ENCODE results near the gene NUP205. TPM values are rescaled to one million over a fixed set of nuclear protein-coding genes. Genes with fewer than 3 reads are reported as not detected.

The NUP205 gene
- polyA plus RNA-seq, 1 donor from 2014 or later = 32.3 TPM

DNA sequence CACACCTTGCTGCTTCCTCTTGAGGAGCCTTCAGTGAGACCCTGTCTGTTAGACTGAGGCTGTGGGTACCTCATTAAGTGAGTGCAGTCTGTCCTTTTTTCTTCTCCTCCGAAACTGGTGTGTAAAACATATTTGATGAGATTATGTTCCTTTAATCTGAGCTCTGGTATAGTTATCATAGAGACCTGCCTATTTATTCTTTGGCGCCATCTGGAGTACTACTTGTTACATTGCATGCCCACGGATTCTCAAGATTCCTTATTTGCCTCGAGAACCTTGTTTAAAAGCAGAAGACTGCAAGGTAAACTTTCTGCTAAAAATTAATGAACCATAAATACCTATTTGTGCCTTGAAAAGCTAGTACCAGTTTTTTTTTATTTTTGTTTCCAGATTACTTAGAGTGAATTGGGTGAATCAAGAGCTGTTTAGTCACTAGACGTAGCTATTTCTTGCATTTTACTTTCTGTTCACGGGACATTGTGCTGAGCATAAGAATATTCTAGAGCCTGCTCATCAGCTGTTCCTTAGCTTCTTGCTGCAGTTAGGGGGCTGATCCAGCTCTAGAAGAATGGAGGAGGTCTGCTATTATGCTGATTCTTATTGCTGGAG, 87.7 kb downstream of the NUP205 start:
- no peaks in the 10 kb centered on the region for H3K27me3 ChIP-seq (ENCODE audit: insufficient read depth, low read depth, low read length)
- H3K36me3 ChIP-seq (ENCODE audit: insufficient read depth, low read length) = no peaks in the 10 kb centered on the region
- no peaks in the 10 kb centered on the region for H3K79me2 ChIP-seq (replicated peaks; ENCODE audit: insufficient read depth, low read length)
- no peaks in the 10 kb centered on the region for H3F3A ChIP-seq (ENCODE audit: insufficient read depth, low read length, poor library complexity, severe bottlenecking)
- no peak overlapping the region for H2AFZ ChIP-seq (ENCODE audit: low read depth, low read length)
- TF ChIP-seq MXI1 (conservative IDR thresholded peaks at IDR 0.05; ENCODE audit: poor library complexity, severe bottlenecking) (no peak), CTCF (IDR thresholded peaks at IDR 0.05; ENCODE audit: poor library complexity, severe bottlenecking) (peak; percentile 83), EP300 (conservative IDR thresholded peaks at IDR 0.05; ENCODE audit: poor library complexity, severe bottlenecking) (no peak), TAF1 (IDR thresholded peaks at IDR 0.05; ENCODE audit: low read depth) (no peak), SMC3 (conservative IDR thresholded peaks at IDR 0.05; ENCODE audit: poor library complexity) (peak; percentile 84), EZH2 (IDR thresholded peaks at IDR 0.05; ENCODE audit: borderline replicate concordance, insufficient read depth, low read length, poor library complexity, severe bottlenecking) (no peak), POLR2AphosphoS5 (IDR thresholded peaks at IDR 0.05) (no peak), RAD21 (conservative IDR thresholded peaks at IDR 0.05) (peak; percentile 76)
- TF ChIP-seq, protein P1, sequence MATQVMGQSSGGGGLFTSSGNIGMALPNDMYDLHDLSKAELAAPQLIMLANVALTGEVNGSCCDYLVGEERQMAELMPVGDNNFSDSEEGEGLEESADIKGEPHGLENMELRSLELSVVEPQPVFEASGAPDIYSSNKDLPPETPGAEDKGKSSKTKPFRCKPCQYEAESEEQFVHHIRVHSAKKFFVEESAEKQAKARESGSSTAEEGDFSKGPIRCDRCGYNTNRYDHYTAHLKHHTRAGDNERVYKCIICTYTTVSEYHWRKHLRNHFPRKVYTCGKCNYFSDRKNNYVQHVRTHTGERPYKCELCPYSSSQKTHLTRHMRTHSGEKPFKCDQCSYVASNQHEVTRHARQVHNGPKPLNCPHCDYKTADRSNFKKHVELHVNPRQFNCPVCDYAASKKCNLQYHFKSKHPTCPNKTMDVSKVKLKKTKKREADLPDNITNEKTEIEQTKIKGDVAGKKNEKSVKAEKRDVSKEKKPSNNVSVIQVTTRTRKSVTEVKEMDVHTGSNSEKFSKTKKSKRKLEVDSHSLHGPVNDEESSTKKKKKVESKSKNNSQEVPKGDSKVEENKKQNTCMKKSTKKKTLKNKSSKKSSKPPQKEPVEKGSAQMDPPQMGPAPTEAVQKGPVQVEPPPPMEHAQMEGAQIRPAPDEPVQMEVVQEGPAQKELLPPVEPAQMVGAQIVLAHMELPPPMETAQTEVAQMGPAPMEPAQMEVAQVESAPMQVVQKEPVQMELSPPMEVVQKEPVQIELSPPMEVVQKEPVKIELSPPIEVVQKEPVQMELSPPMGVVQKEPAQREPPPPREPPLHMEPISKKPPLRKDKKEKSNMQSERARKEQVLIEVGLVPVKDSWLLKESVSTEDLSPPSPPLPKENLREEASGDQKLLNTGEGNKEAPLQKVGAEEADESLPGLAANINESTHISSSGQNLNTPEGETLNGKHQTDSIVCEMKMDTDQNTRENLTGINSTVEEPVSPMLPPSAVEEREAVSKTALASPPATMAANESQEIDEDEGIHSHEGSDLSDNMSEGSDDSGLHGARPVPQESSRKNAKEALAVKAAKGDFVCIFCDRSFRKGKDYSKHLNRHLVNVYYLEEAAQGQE (IDR thresholded peaks at IDR 0.05; ENCODE audit: borderline replicate concordance) = no peak
- no peaks in the 10 kb centered on the region for H3K9me3 ChIP-seq (ENCODE audit: low read length)
- H3K9me2 ChIP-seq (ENCODE audit: insufficient read depth, low read length) = no peaks in the 10 kb centered on the region
- H3K9ac ChIP-seq (ENCODE audit: low read length) = no peak overlapping the region
- no peak overlapping the region for H3K27ac ChIP-seq (ENCODE audit: low read length)
- H3K4me3 ChIP-seq (ENCODE audit: low read length) = no peak overlapping the region
- H4K20me1 ChIP-seq (ENCODE audit: insufficient read depth) = no peaks in the 10 kb centered on the region
- H3K4me2 ChIP-seq (ENCODE audit: low read length) = no peak overlapping the region

- Histone ChIP-seq H3F3A (ENCODE audit: insufficient read depth, low read length, poor library complexity, severe bottlenecking) (no peaks in the 10 kb centered on the region), H3K27ac (ENCODE audit: low read length) (no peak overlapping the region), H3K4me2 (ENCODE audit: low read length) (no peak overlapping the region), H3K9me3 (ENCODE audit: low read length) (no peaks in the 10 kb centered on the region), H4K20me1 (ENCODE audit: insufficient read depth) (no peaks in the 10 kb centered on the region), H3K36me3 (ENCODE audit: insufficient read depth, low read length) (no peaks in the 10 kb centered on the region), H2AFZ (ENCODE audit: low read depth, low read length) (no peak overlapping the region), H3K27me3 (ENCODE audit: insufficient read depth, low read depth, low read length) (no peaks in the 10 kb centered on the region), H3K9me2 (ENCODE audit: insufficient read depth, low read length) (no peaks in the 10 kb centered on the region), H3K9ac (ENCODE audit: low read length) (no peak overlapping the region), H3K79me2 (replicated peaks; ENCODE audit: insufficient read depth, low read length) (no peaks in the 10 kb centered on the region), H3K4me3 (ENCODE audit: low read length) (no peak overlapping the region)
- TF ChIP-seq RAD21 (conservative IDR thresholded peaks at IDR 0.05) (no peak), SMC3 (conservative IDR thresholded peaks at IDR 0.05; ENCODE audit: poor library complexity) (no peak), CTCF (IDR thresholded peaks at IDR 0.05; ENCODE audit: poor library complexity, severe bottlenecking) (no peak), EZH2 (IDR thresholded peaks at IDR 0.05; ENCODE audit: borderline replicate concordance, insufficient read depth, low read length, poor library complexity, severe bottlenecking) (no peak), EP300 (conservative IDR thresholded peaks at IDR 0.05; ENCODE audit: poor library complexity, severe bottlenecking) (no peak), POLR2AphosphoS5 (IDR thresholded peaks at IDR 0.05) (no peak), MXI1 (conservative IDR thresholded peaks at IDR 0.05; ENCODE audit: poor library complexity, severe bottlenecking) (no peak), TAF1 (IDR thresholded peaks at IDR 0.05; ENCODE audit: low read depth) (no peak)
- TF ChIP-seq, protein P1 (IDR thresholded peaks at IDR 0.05; ENCODE audit: borderline replicate concordance) = no peak
These were observed 90.0 kb downstream of the NUP205 start for GRCh38 chr7:135647755-135648154.
